Measurements from ENCODE around the gene CEP57L1. TPM values are rescaled to one million over a fixed set of nuclear protein-coding genes. Genes with fewer than 3 reads are reported as not detected.

Gene CEP57L1
- total RNA-seq, 1 experiment from 2014 or later, result 26.4 TPM

DNA sequence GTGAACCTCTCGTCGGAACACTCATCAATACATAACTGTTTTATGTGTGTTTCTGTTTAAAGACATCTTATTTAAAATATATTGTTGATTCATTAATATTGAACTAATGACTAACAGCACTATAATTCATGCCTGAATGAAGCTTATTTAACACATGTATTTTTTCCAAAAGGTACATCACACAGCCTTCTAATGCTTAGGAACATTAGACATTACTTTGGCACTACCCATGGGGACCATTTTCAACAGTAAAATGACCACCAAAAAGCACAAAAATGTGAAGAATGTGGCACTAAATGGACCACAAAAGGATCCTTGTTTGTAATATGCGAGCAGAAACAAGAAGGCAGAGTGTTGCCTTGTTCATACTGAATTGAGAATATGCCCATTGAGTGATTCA is 109.2 kb downstream of the CEP57L1 start:
- Histone ChIP-seq H3K9ac (ENCODE audit: low read length) (peak overlapping the region; percentile 32), H3K4me1 (ENCODE audit: insufficient read depth, low read length) (peaks cover 22% of the 10 kb centered on the region), H3K9me2 (replicated peaks; ENCODE audit: low read length) (no peaks in the 10 kb centered on the region), H3K4me2 (ENCODE audit: low read length) (peak overlapping the region; percentile 72), H3K4me3 (ENCODE audit: low read length) (no peak overlapping the region), H3K36me3 (ENCODE audit: low read depth, low read length) (no peaks in the 10 kb centered on the region), H2AFZ (ENCODE audit: low read length) (no peak overlapping the region), H3K27ac (ENCODE audit: low read length) (peak overlapping the region; percentile 98), H3F3A (ENCODE audit: low read length, unreplicated experiment) (no peaks in the 10 kb centered on the region), H3K27me3 (ENCODE audit: low read length) (no peaks in the 10 kb centered on the region), H4K20me1 (ENCODE audit: low read length) (no peaks in the 10 kb centered on the region), H3K9me3 (ENCODE audit: low read length) (no peaks in the 10 kb centered on the region), H3K79me2 (ENCODE audit: low read length) (no peaks in the 10 kb centered on the region)
- TF ChIP-seq EZH2 (IDR thresholded peaks at IDR 0.05; ENCODE audit: low read length, unreplicated experiment) (no peak), CTCF (conservative IDR thresholded peaks at IDR 0.05; ENCODE audit: low read depth, low read length) (no peak), EZH2phosphoT487 (IDR thresholded peaks at IDR 0.05; ENCODE audit: borderline replicate concordance, low read length) (no peak)
- ChIA-PET POLR2A (ENCODE audit: unreplicated experiment) (no interaction called here), CTCF (no interaction called here)
- intact Hi-C loops (cut with micrococcal nuclease), result loop anchor here (1.0 to 5.0 kb wide), 3 partner anchors 48 to 132 kb away; no protein-coding TSS in a partner anchor
- peak; percentile 79 for ATAC-seq
- peak; percentile 80 for DNase-seq
- BruUV-seq (replicated peaks), result no TSS peak

- no peak overlapping the region for H3K4me2 ChIP-seq (ENCODE audit: low read length)
- no peaks in the 10 kb centered on the region for H3K79me2 ChIP-seq (ENCODE audit: low read length)
- no peaks in the 10 kb centered on the region for H3K9me2 ChIP-seq (replicated peaks; ENCODE audit: low read length)
- H3F3A ChIP-seq (ENCODE audit: low read length, unreplicated experiment), result no peaks in the 10 kb centered on the region
- H2AFZ ChIP-seq (ENCODE audit: low read length), result no peak overlapping the region
- no peak overlapping the region for H3K27ac ChIP-seq (ENCODE audit: low read length)
- H3K4me3 ChIP-seq (ENCODE audit: low read length), result no peak overlapping the region
- H3K27me3 ChIP-seq (ENCODE audit: low read length), result no peaks in the 10 kb centered on the region
- no peaks in the 10 kb centered on the region for H3K36me3 ChIP-seq (ENCODE audit: low read depth, low read length)
- H4K20me1 ChIP-seq (ENCODE audit: low read length), result no peaks in the 10 kb centered on the region
- H3K4me1 ChIP-seq (ENCODE audit: insufficient read depth, low read length), result no peaks in the 10 kb centered on the region
- CTCF ChIA-PET, result no interaction called here
- DNase-seq (peak; percentile 17), ATAC-seq (no peak)
- BruUV-seq (replicated peaks), result no TSS peak
- TF ChIP-seq EZH2phosphoT487 (IDR thresholded peaks at IDR 0.05; ENCODE audit: borderline replicate concordance, low read length) (no peak), EZH2 (IDR thresholded peaks at IDR 0.05; ENCODE audit: low read length, unreplicated experiment) (no peak), CTCF (conservative IDR thresholded peaks at IDR 0.05; ENCODE audit: low read depth, low read length) (no peak)
- H3K9me3 ChIP-seq (ENCODE audit: low read length), result no peaks in the 10 kb centered on the region
- no peak overlapping the region for H3K9ac ChIP-seq (ENCODE audit: low read length)
- intact Hi-C loops (cut with micrococcal nuclease), result no loop called here
- POLR2A ChIA-PET (ENCODE audit: unreplicated experiment), result no interaction called here
These were observed 117.4 kb downstream of the CEP57L1 start for GRCh38 chr6:109212683-109213082.

Other genes with a start within 250 kb of the CEP57L1 start
- gene ARMC2, start 247.1 kb upstream of the CEP57L1 start, total RNA-seq (2014; rRNA removed), result 0.29 and 1.1 TPM in 2 replicates
- 3.4 and 3.5 TPM in 2 replicates for gene SESN1, start 661 bp upstream of the CEP57L1 start, total RNA-seq (2014; rRNA removed)